Endodermal cell (in vitro differentiated cells): ENCODE data around the gene UBAP1L. TPM values are rescaled to one million over a fixed set of nuclear protein-coding genes. Genes with fewer than 3 reads are reported as not detected.

Source experiments
- DNase-seq: peaks from one replicate; pipeline ENCODE4 v3.0.0-alpha.2; 2017
- H3K27ac ChIP-seq: 2 replicates; pipeline ENCODE4 v1.5.1; 2013; ENCODE audit warnings: mild to moderate bottlenecking, low read depth, low read length, moderate library complexity
- H3K27me3 ChIP-seq: 2 replicates; pipeline ENCODE4 v1.6.1; 2013; ENCODE audit warnings: mild to moderate bottlenecking, low read length, moderate library complexity; ENCODE audit not compliant: insufficient read depth, control insufficient read depth, poor library complexity, severe bottlenecking
- H3K36me3 ChIP-seq: 2 replicates; pipeline ENCODE4 v1.7.0; 2013; ENCODE audit warnings: mild to moderate bottlenecking, low read length, moderate library complexity; ENCODE audit not compliant: control insufficient read depth, insufficient read depth
- H3K4me1 ChIP-seq: one replicate; pipeline ENCODE4 v1.7.0; 2013; ENCODE audit warnings: low read length; ENCODE audit not compliant: control insufficient read depth, insufficient read depth
- H3K4me3 ChIP-seq: 2 replicates; pipeline ENCODE4 v1.5.1; 2013; ENCODE audit warnings: mild to moderate bottlenecking, low read length, moderate library complexity
- H3K9ac ChIP-seq: 2 replicates; pipeline ENCODE4 v1.6.1; 2013; ENCODE audit warnings: mild to moderate bottlenecking, low read length, moderate library complexity; ENCODE audit not compliant: poor library complexity, severe bottlenecking; ENCODE audit errors: extremely low read depth
- H3K9me3 ChIP-seq: 2 replicates; pipeline ENCODE4 v1.6.1; 2013; ENCODE audit warnings: mild to moderate bottlenecking, low read length, moderate library complexity; ENCODE audit not compliant: control insufficient read depth
- H3K27ac Mint-ChIP-seq: 2 replicates; pipeline ENCODE4 v1.8.0; 2020; ENCODE audit warnings: mixed read lengths
- H3K27me3 Mint-ChIP-seq: 2 replicates; pipeline ENCODE4 v1.8.0; 2021; ENCODE audit warnings: mild to moderate bottlenecking, mixed read lengths; ENCODE audit not compliant: insufficient read depth
- H3K36me3 Mint-ChIP-seq: 2 replicates; pipeline ENCODE4 v1.8.0; 2020; ENCODE audit warnings: low read depth, mixed read lengths
- H3K4me1 Mint-ChIP-seq: 2 replicates; pipeline ENCODE4 v1.8.0; 2020; ENCODE audit warnings: mixed read lengths
- H3K4me3 Mint-ChIP-seq: 2 replicates; pipeline ENCODE4 v1.8.0; 2020; ENCODE audit warnings: mild to moderate bottlenecking, moderate library complexity, mixed read lengths
- H3K9me3 Mint-ChIP-seq: 2 replicates; pipeline ENCODE4 v1.8.0; 2020; ENCODE audit warnings: mild to moderate bottlenecking, mixed read lengths
- CTCF ChIP-seq: fragments of 200-600 bp; sonication (generic); conservative IDR thresholded peaks from 2 replicates; pipeline ENCODE4 v1.5.0; 2021; ENCODE audit warnings: antibody characterized with exemption, mild to moderate bottlenecking
- WGBS, 2 experiments: methylation state at CpG; one replicate each; pipeline versions ENCODE4 v1.1.5 to v1.1.7; 2013; ENCODE audit warnings: missing lambda C conversion rate in 2 of 2, mixed read lengths in 1 of 2; ENCODE audit not compliant: insufficient coverage in 1 of 2, insufficient read length in 1 of 2; 5-methylcytosine and 5-hydroxymethylcytosine counted together
- total RNA-seq, 2 donors: library from RNA; stranded (reverse); fragmentation: NEBNext Ultra II Directional in 1 of 2; extraction: Animal tissue kit (Norgen Biotek cat#: 25700) in 1 of 2; gene quantifications; 2 replicates in 1 of 2; 3 replicates in 1 of 2; pipeline ENCODE4 v1.2.1, GENCODE V29; 2021

The UBAP1L gene
- total RNA-seq, 2 donors from 2014 or later = 3.4 to 4.2 TPM

GRCh38 chr15:65056106-65056505, 58.9 kb downstream of the UBAP1L start:
- 93 to 94% methylated on average over 9 of the region's 9 CpGs for WGBS, 2 experiments
- no peaks in the 10 kb centered on the region for H3K9me3 Mint-ChIP-seq
- no peaks in the 10 kb centered on the region for H3K27me3 Mint-ChIP-seq
- Histone ChIP-seq H3K4me3 (no peak overlapping the region), H3K27ac (no peak overlapping the region), H3K9me3 (no peaks in the 10 kb centered on the region), H3K27me3 (no peaks in the 10 kb centered on the region), H3K36me3 (peaks cover 70% of the 10 kb centered on the region), H3K4me1 (no peaks in the 10 kb centered on the region), H3K9ac (no peak overlapping the region)
- no peak for TF ChIP-seq CTCF
- H3K4me3 Mint-ChIP-seq = no peak overlapping the region
- H3K36me3 Mint-ChIP-seq = peaks cover 55% of the 10 kb centered on the region
- no peaks in the 10 kb centered on the region for H3K4me1 Mint-ChIP-seq
- DNase-seq = no peak
- no peak overlapping the region for H3K27ac Mint-ChIP-seq

- no peak for TF ChIP-seq CTCF
- Histone ChIP-seq H3K4me1 (no peaks in the 10 kb centered on the region), H3K36me3 (peaks cover 62% of the 10 kb centered on the region), H3K27me3 (no peaks in the 10 kb centered on the region), H3K9me3 (no peaks in the 10 kb centered on the region), H3K9ac (no peak overlapping the region), H3K4me3 (no peak overlapping the region), H3K27ac (no peak overlapping the region)
- no peak for DNase-seq
- 90 to 97% methylated on average over 6 of the region's 6 CpGs for WGBS, 2 experiments
- no peak overlapping the region for H3K27ac Mint-ChIP-seq
- no peak overlapping the region for H3K4me3 Mint-ChIP-seq
- no peaks in the 10 kb centered on the region for H3K9me3 Mint-ChIP-seq
- no peaks in the 10 kb centered on the region for H3K4me1 Mint-ChIP-seq
- no peaks in the 10 kb centered on the region for H3K27me3 Mint-ChIP-seq
- peaks cover 47% of the 10 kb centered on the region for H3K36me3 Mint-ChIP-seq
These were observed 59.7 kb downstream of the UBAP1L start for GRCh38 chr15:65055201-65055870.

- no peak overlapping the region for H3K27ac ChIP-seq
- no peaks in the 10 kb centered on the region for H3K4me1 ChIP-seq
- peak; percentile 95 for TF ChIP-seq CTCF
- H3K9ac ChIP-seq = no peak overlapping the region
- DNase-seq = peak; percentile 94
- WGBS, 2 experiments = 81 to 84% methylated on average over 22 to 26 of the region's 26 CpGs
- no peaks in the 10 kb centered on the region for H3K4me1 Mint-ChIP-seq
- H3K9me3 Mint-ChIP-seq = no peaks in the 10 kb centered on the region
- H3K4me3 Mint-ChIP-seq = no peak overlapping the region
- H3K36me3 ChIP-seq = peaks cover 59% of the 10 kb centered on the region
- H3K4me3 ChIP-seq = no peak overlapping the region
- no peak overlapping the region for H3K27ac Mint-ChIP-seq
- H3K36me3 Mint-ChIP-seq = peaks cover 41% of the 10 kb centered on the region
- H3K27me3 Mint-ChIP-seq = peaks cover 3% of the 10 kb centered on the region
- H3K27me3 ChIP-seq = no peaks in the 10 kb centered on the region
- H3K9me3 ChIP-seq = no peaks in the 10 kb centered on the region
These were observed 60.4 kb downstream of the UBAP1L start for GRCh38 chr15:65054333-65055200.
